GM23338 (cell line): ENCODE results near the gene ABCB6. TPM values are rescaled to one million over a fixed set of nuclear protein-coding genes. Genes with fewer than 3 reads are reported as not detected.

Experiments used
- ATAC-seq: fragments of 200-7000 bp; cut with Tn5 transposase; 3 replicates; pipeline ENCODE4 v1.9.1; 2020
- DNase-seq: peaks from one replicate; pipeline ENCODE4 v3.0.0-alpha.2; 2015; ENCODE audit warnings: low spot score
- H2AFZ ChIP-seq: fragments of 200-600 bp; sonication (generic); 2 replicates; pipeline ENCODE4 v1.8.0; 2016; ENCODE audit warnings: antibody characterized with exemption, mild to moderate bottlenecking, moderate library complexity
- H3F3A ChIP-seq: fragments of 200-600 bp; sonication (generic); replicated peaks from 2 replicates; pipeline ENCODE4 v1.8.0; 2017; ENCODE audit warnings: antibody characterized with exemption, mixed run types, low read depth
- H3K27ac ChIP-seq: fragments of 200-600 bp; sonication (generic); 2 replicates; pipeline ENCODE4 v1.6.1; 2016; ENCODE audit warnings: low read depth
- H3K27me3 ChIP-seq: fragments of 200-600 bp; sonication (generic); 2 replicates; pipeline ENCODE4 v1.8.0; 2016; ENCODE audit warnings: mild to moderate bottlenecking, mixed run types, moderate library complexity; ENCODE audit not compliant: insufficient read depth
- H3K36me3 ChIP-seq: fragments of 200-600 bp; sonication (generic); 2 replicates; pipeline ENCODE4 v1.8.0; 2016; ENCODE audit warnings: mild to moderate bottlenecking; ENCODE audit not compliant: insufficient read depth
- H3K4me1 ChIP-seq: fragments of 200-600 bp; sonication (generic); 2 replicates; pipeline ENCODE4 v1.8.0; 2016; ENCODE audit warnings: mild to moderate bottlenecking, moderate library complexity; ENCODE audit not compliant: insufficient read depth
- H3K4me2 ChIP-seq: fragments of 200-600 bp; sonication (generic); 2 replicates; pipeline ENCODE4 v1.7.1; 2017; ENCODE audit warnings: mixed run types
- H3K4me3 ChIP-seq: fragments of 200-600 bp; sonication (generic); 2 replicates; pipeline ENCODE4 v1.6.1; 2016; ENCODE audit warnings: mixed run types
- H3K79me2 ChIP-seq: fragments of 200-600 bp; sonication (generic); replicated peaks from 2 replicates; pipeline ENCODE4 v1.8.0; 2017; ENCODE audit warnings: mild to moderate bottlenecking; ENCODE audit not compliant: insufficient read depth
- H3K9me2 ChIP-seq: fragments of 200-600 bp; sonication (generic); 2 replicates; pipeline ENCODE4 v1.8.0; 2017; ENCODE audit not compliant: insufficient read depth
- H4K20me1 ChIP-seq: fragments of 200-600 bp; sonication (generic); replicated peaks from 2 replicates; pipeline ENCODE4 v1.8.0; 2017; ENCODE audit warnings: mild to moderate bottlenecking; ENCODE audit not compliant: insufficient read depth
- H3K27ac Mint-ChIP-seq: 2 replicates; pipeline ENCODE4 v1.8.0; 2020; ENCODE audit warnings: inconsistent platforms, mild to moderate bottlenecking, moderate library complexity, mixed read lengths
- H3K27me3 Mint-ChIP-seq: 3 replicates; pipeline ENCODE4 v1.8.0; 2022; ENCODE audit warnings: low read depth, mild to moderate bottlenecking, moderate library complexity, mixed read lengths, inconsistent platforms; ENCODE audit not compliant: insufficient read depth, poor library complexity
- H3K36me3 Mint-ChIP-seq: 3 replicates; pipeline ENCODE4 v1.8.0; 2021; ENCODE audit warnings: low read depth, mild to moderate bottlenecking, inconsistent platforms, moderate library complexity, mixed read lengths
- H3K4me1 Mint-ChIP-seq: 3 replicates; pipeline ENCODE4 v1.8.0; 2020; ENCODE audit warnings: mild to moderate bottlenecking, inconsistent platforms, mixed read lengths
- H3K4me3 Mint-ChIP-seq: 3 replicates; pipeline ENCODE4 v1.8.0; 2021; ENCODE audit warnings: moderate library complexity, mild to moderate bottlenecking, inconsistent platforms, mixed read lengths
- H3K9me3 Mint-ChIP-seq: 3 replicates; pipeline ENCODE4 v1.8.0; 2020; ENCODE audit warnings: moderate library complexity, mild to moderate bottlenecking, inconsistent platforms, mixed read lengths
- CREB1 ChIP-seq: fragments of 250-450 bp; sonication (Bioruptor Pico); IDR thresholded peaks from 2 replicates; pipeline ENCODE4 v1.5.0; 2020; ENCODE audit warnings: low read depth, mild to moderate bottlenecking, moderate library complexity
- CTCF ChIP-seq, 2 experiments: fragments of 200-600 bp in 1 of 2; sonication (generic) in 1 of 2; conservative IDR thresholded peaks; 2 replicates each; pipeline versions ENCODE4 v1.5.1 to v1.6.1; 2016 to 2017; ENCODE audit warnings: antibody characterized with exemption in 2 of 2, low read depth in 2 of 2, mild to moderate bottlenecking in 2 of 2, moderate library complexity in 1 of 2
- ETS1 ChIP-seq: IDR thresholded peaks from 2 replicates; pipeline ENCODE4 v1.6.1; 2016; ENCODE audit warnings: antibody characterized with exemption
- EZH2phosphoT487 ChIP-seq: fragments of 200-600 bp; sonication (generic); IDR thresholded peaks from one replicate; pipeline ENCODE4 v1.8.1; 2018; ENCODE audit warnings: antibody characterized with exemption; ENCODE audit not compliant: unreplicated experiment
- JUNB ChIP-seq: IDR thresholded peaks from one replicate; pipeline ENCODE4 v1.6.1; 2016; ENCODE audit warnings: antibody characterized with exemption; ENCODE audit not compliant: unreplicated experiment
- POLR2AphosphoS5 ChIP-seq: IDR thresholded peaks from 2 replicates; pipeline ENCODE4 v1.6.1; 2016; ENCODE audit warnings: antibody characterized with exemption, low read depth
- REST ChIP-seq: IDR thresholded peaks from one replicate; pipeline ENCODE4 v1.6.1; 2018; ENCODE audit warnings: antibody characterized with exemption; ENCODE audit not compliant: unreplicated experiment
- STAT1 ChIP-seq: IDR thresholded peaks from one replicate; pipeline ENCODE4 v1.6.1; 2016; ENCODE audit warnings: antibody characterized with exemption; ENCODE audit not compliant: unreplicated experiment
- ZNF331 ChIP-seq: fragments of 250-450 bp; sonication (Bioruptor Pico); IDR thresholded peaks from 2 replicates; pipeline ENCODE4 v1.5.0; 2020; ENCODE audit warnings: low read depth, mild to moderate bottlenecking, moderate library complexity
- ZNF462 ChIP-seq: fragments of 250-450 bp; sonication (Bioruptor Pico); IDR thresholded peaks from 2 replicates; pipeline ENCODE4 v1.5.0; 2020; ENCODE audit warnings: mild to moderate bottlenecking, moderate library complexity
- polyA plus RNA-seq: library from polyadenylated mRNA; unstranded; fragments of >200 nt; fragmentation: Nextera tagmentation; extraction: Ambion mirVana; gene quantifications from 2 replicates; pipeline ENCODE4 v1.2.1, GENCODE V29; 2016
- total RNA-seq: library from RNA; depleted of rRNA; stranded (reverse); fragments of >200 nt; shearing (Covaris generic); gene quantifications from 2 replicates; pipeline ENCODE4 v1.2.3, GENCODE V29; 2014

The ABCB6 gene
- total and polyA plus RNA-seq, 2 experiments from 2014 or later: 26.2 to 35.1 TPM

GRCh38 chr2:219249203-219249980, 30.6 kb upstream of the ABCB6 start:
- peaks cover 47% of the 10 kb centered on the region for H3K4me1 Mint-ChIP-seq
- H3K36me3 ChIP-seq: peaks cover 3% of the 10 kb centered on the region; the same call in 1 of the 2 replicates
- no peaks in the 10 kb centered on the region for H3F3A ChIP-seq
- 0 out of 2 replicates have a peak, but pooled peaks cover 4% of the 10 kb centered on the region for H3K79me2 ChIP-seq
- H3K27ac Mint-ChIP-seq: peak overlapping the region; percentile 75
- H3K9me3 Mint-ChIP-seq: no peaks in the 10 kb centered on the region
- peak overlapping the region; percentile 32; the same call in 1 of the 2 replicates for H3K27ac ChIP-seq
- ATAC-seq (no peak), DNase-seq (peak; percentile 14)
- H3K4me2 ChIP-seq: no peak overlapping the region
- H3K9me2 ChIP-seq: no peaks in the 10 kb centered on the region
- H3K27me3 ChIP-seq: peaks cover 20% of the 10 kb centered on the region
- H3K27me3 Mint-ChIP-seq: peaks cover 24% of the 10 kb centered on the region
- TF ChIP-seq STAT1 (no peak), REST (no peak), ETS1 (no peak), POLR2AphosphoS5 (no peak), JUNB (no peak), ZNF331 (CRISPR knock-in tag) (no peak), EZH2phosphoT487 (no peak), CREB1 (CRISPR knock-in tag) (no peak), ZNF462 (CRISPR knock-in tag) (no peak), CTCF (conservative IDR thresholded peaks at IDR 0.05; ENCODE audit: low read depth in 2 of 2) (no peak)
- peak overlapping the region; percentile 18; the same call in 1 of the 3 replicates for H3K4me3 Mint-ChIP-seq
- peaks cover 15% of the 10 kb centered on the region for H3K4me1 ChIP-seq
- H2AFZ ChIP-seq: no peak overlapping the region
- no peaks in the 10 kb centered on the region for H4K20me1 ChIP-seq
- H3K36me3 Mint-ChIP-seq: peaks cover 44% of the 10 kb centered on the region
- no peak overlapping the region for H3K4me3 ChIP-seq
